Left forelimb (tissue), 1 donor: ENCODE results near the gene SRSF9.
"Not testable (repeated sequence)": the region's sequence is repeated elsewhere in the genome, so short reads cannot be mapped to it uniquely, and the experiment has no call there.

Source experiments
- DNase-seq: peaks from one replicate; pipeline ENCODE4 v3.0.0-alpha.2; 2018; ENCODE audit warnings: low spot score

SRSF9 gene

GRCh38 chr12:120481022-120481767 lies 11.6 kb upstream of the SRSF9 start:
- DNase-seq: no peak

GRCh38 chr12:120480211-120480610 lies 10.7 kb upstream of the SRSF9 start:
- no peak for DNase-seq

GRCh38 chr12:120479458-120479857 lies 9.9 kb upstream of the SRSF9 start:
- DNase-seq: no peak

GRCh38 chr12:120475643-120476042 lies 6.1 kb upstream of the SRSF9 start:
- no peak for DNase-seq

GRCh38 chr12:120474616-120474960 lies 5.0 kb upstream of the SRSF9 start:
- no peak for DNase-seq

- no peak for DNase-seq
These were observed 4.5 kb upstream of the SRSF9 start for GRCh38 chr12:120473807-120474615.

GRCh38 chr12:120472521-120472920 lies 3.0 kb upstream of the SRSF9 start:
- DNase-seq: no peak

- no peak for DNase-seq
These were observed 719 bp upstream of the SRSF9 start for GRCh38 chr12:120470150-120470784.

- no peak for DNase-seq
These were observed 613 bp downstream of the SRSF9 start for GRCh38 chr12:120468821-120469449.

- DNase-seq: no peak
These were observed 1.2 kb downstream of the SRSF9 start for GRCh38 chr12:120468325-120468820.

GRCh38 chr12:120467439-120467838 lies 2.1 kb downstream of the SRSF9 start:
- no peak for DNase-seq

GRCh38 chr12:120466560-120467315 lies 2.8 kb downstream of the SRSF9 start:
- DNase-seq: no peak

- DNase-seq: no peak
These were observed 3.8 kb downstream of the SRSF9 start for GRCh38 chr12:120465756-120466155.

- no peak for DNase-seq
These were observed 5.8 kb downstream of the SRSF9 start for GRCh38 chr12:120463712-120464111.

GRCh38 chr12:120462099-120462640 lies 7.4 kb downstream of the SRSF9 start:
- no peak for DNase-seq

GRCh38 chr12:120460157-120460556 lies 9.4 kb downstream of the SRSF9 start:
- no peak for DNase-seq

- no peak for DNase-seq
These were observed 12.4 kb downstream of the SRSF9 start for GRCh38 chr12:120457133-120457532.

GRCh38 chr12:120455302-120455701 lies 14.2 kb downstream of the SRSF9 start:
- DNase-seq: no peak

GRCh38 chr12:120453977-120454376 lies 15.6 kb downstream of the SRSF9 start:
- DNase-seq: no peak

GRCh38 chr12:120453060-120453750 lies 16.3 kb downstream of the SRSF9 start:
- DNase-seq: no peak

GRCh38 chr12:120452524-120452923 lies 17.0 kb downstream of the SRSF9 start:
- DNase-seq: not testable (repeated sequence)
